ENCODE results near the gene KLHL17.

DNA sequence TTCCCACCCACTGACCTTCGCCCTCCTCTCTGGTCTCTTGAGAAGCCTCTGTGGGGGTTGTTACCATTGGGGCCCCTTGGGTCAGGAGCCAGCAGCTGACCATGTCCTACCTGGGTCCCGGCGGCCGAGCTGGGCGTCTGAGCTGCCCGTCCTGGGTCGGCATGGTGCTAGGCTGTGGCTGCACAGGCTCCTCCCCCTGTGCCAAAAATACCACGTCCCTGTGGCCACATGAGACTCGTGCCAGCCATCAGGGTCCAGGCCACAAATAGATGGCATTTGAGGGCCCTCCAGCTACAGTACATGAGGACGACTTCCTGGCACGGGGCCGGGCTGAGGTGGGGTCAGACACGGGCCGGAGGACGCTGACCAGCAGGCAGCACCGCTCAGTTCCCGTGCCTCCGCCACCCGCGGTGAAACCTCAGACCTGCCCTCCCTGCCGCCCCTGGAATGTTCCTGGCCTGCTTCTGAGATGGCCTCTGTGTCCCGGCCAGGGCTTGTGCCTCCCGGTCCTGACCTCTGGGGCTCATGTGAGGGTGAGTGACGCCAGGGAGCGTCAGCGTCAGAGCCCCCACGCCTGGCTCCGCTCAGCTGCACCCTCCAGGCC is 21.7 kb downstream of the KLHL17 start, which contains the start of gene PERM1:
- TF ChIP-seq EZH2 (IDR thresholded peaks at IDR 0.05; ENCODE audit: insufficient read depth, poor library complexity, severe bottlenecking) = no peak
- no peak for TF ChIP-seq EZH2phosphoT487 (IDR thresholded peaks at IDR 0.05; ENCODE audit: insufficient read depth, low read depth)

Data from GM23248 (cell line).